Psoas muscle (tissue), 8 donors: ENCODE results near the gene LRRC56. TPM values are rescaled to one million over a fixed set of nuclear protein-coding genes. Genes with fewer than 3 reads are reported as not detected.

ENCODE experiments used
- ATAC-seq, 4 donors: fragments of 200-7000 bp; cut with Tn5 transposase; one replicate each; pipeline ENCODE4 v1.9.1; 2020; ENCODE audit warnings: moderate library complexity in 3 of 4, mild to moderate bottlenecking in 2 of 4
- DNase-seq, 2 donors: peaks; one replicate each; pipeline ENCODE4 v3.0.0-alpha.2; 2020
- H3K27ac ChIP-seq: fragments of 200-600 bp; one replicate; pipeline ENCODE4 v1.8.0; 2022
- H3K27me3 ChIP-seq, 3 donors: fragments of 200-600 bp in 1 of 3; one replicate each; pipeline versions ENCODE4 v1.6.1 to v1.8.0; 2013 to 2022; ENCODE audit warnings: low read length in 2 of 3, mild to moderate bottlenecking in 2 of 3, moderate library complexity in 1 of 3; ENCODE audit not compliant: insufficient read depth in 3 of 3
- H3K36me3 ChIP-seq, 2 donors: fragments of 200-600 bp in 1 of 2; one replicate each; pipeline versions ENCODE4 v1.6.1 to v1.8.0; 2013 to 2022; ENCODE audit warnings: low read depth in 1 of 2, mild to moderate bottlenecking in 1 of 2, moderate library complexity in 1 of 2; ENCODE audit not compliant: insufficient read depth in 1 of 2
- H3K4me1 ChIP-seq: fragments of 200-600 bp; one replicate; pipeline ENCODE4 v1.8.0; 2022
- H3K4me3 ChIP-seq: fragments of 200-600 bp; one replicate; pipeline ENCODE4 v1.8.0; 2022; ENCODE audit warnings: mild to moderate bottlenecking
- H3K9me3 ChIP-seq: fragments of 200-600 bp; one replicate; pipeline ENCODE4 v1.8.0; 2022
- WGBS, 3 donors: extraction: QIAGEN DNeasy Blood & Tissue Kit; methylation state at CpG; one replicate each; pipeline versions ENCODE4 v1.1.6 to v1.1.7; 2013; 5-methylcytosine and 5-hydroxymethylcytosine counted together
- intact Hi-C, 2 donors: fragments of 100-400 bp; cut with DNase I; formaldehyde crosslinking; loops; one replicate each; pipeline versions ENCODE4 v1.11.0 to v1.14.2; 2022
- long read RNA-seq, 2 donors: library from polyadenylated mRNA; unstranded; transcript quantifications; one replicate each; pipeline ENCODE4 v2.0.0, GENCODE V29; 2021
- polyA plus RNA-seq, 3 donors: library from polyadenylated mRNA; stranded (reverse); fragments of 200-250 nt; gene quantifications; one replicate each; pipeline ENCODE4 v1.2.3, GENCODE V29; 2013
- total RNA-seq, 4 donors: library from RNA; stranded (reverse); fragmentation: NEBNext Ultra II Directional in 2 of 4; extraction: Animal tissue kit (Norgen Biotek cat#: 25700) in 2 of 4; gene quantifications; one replicate each; pipeline versions ENCODE4 v1.2.1 to v1.2.4, GENCODE V29; 2021 to 2023
- TF ChIP-seq, protein P1 (sequence below): fragments of 200-600 bp; IDR thresholded peaks from one replicate; pipeline ENCODE4 v1.8.0; 2022; ENCODE audit warnings: antibody characterized with exemption
- donor health status: healthy with polysubstance abuse.
- donor health status: DM: no; HTN: no; CAD: no; lungs with moderate emphysema.
- donor health status: Bipolar disorder and iron deficiency.
- donor health status: healthy.
- donor health status: DM: yes; HTN: yes; CAD: no.
- donor health status: DM: no; HTN: no; CAD: no.
- donor health status: DM: no; HTN: no; CAD: no.
- donor health status: DM: yes; HTN: yes; CAD: no.

Gene LRRC56, protein sequence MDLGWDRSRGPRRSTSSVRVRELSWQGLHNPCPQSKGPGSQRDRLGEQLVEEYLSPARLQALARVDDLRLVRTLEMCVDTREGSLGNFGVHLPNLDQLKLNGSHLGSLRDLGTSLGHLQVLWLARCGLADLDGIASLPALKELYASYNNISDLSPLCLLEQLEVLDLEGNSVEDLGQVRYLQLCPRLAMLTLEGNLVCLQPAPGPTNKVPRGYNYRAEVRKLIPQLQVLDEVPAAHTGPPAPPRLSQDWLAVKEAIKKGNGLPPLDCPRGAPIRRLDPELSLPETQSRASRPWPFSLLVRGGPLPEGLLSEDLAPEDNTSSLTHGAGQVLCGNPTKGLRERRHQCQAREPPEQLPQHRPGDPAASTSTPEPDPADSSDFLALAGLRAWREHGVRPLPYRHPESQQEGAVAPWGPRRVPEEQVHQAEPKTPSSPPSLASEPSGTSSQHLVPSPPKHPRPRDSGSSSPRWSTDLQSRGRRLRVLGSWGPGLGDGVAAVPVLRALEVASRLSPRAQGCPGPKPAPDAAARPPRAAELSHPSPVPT
- total RNA-seq (under 1 TPM; 0.30 to 0.84 (median 0.55) TPM), polyA plus RNA-seq (under 1 TPM in 2 of 3 donors, not detected in 1; 0.39 to 0.61 TPM)
- long read RNA-seq, donor 1 = 0 reads
- long read RNA-seq, donor 2 = 0 reads

DNA sequence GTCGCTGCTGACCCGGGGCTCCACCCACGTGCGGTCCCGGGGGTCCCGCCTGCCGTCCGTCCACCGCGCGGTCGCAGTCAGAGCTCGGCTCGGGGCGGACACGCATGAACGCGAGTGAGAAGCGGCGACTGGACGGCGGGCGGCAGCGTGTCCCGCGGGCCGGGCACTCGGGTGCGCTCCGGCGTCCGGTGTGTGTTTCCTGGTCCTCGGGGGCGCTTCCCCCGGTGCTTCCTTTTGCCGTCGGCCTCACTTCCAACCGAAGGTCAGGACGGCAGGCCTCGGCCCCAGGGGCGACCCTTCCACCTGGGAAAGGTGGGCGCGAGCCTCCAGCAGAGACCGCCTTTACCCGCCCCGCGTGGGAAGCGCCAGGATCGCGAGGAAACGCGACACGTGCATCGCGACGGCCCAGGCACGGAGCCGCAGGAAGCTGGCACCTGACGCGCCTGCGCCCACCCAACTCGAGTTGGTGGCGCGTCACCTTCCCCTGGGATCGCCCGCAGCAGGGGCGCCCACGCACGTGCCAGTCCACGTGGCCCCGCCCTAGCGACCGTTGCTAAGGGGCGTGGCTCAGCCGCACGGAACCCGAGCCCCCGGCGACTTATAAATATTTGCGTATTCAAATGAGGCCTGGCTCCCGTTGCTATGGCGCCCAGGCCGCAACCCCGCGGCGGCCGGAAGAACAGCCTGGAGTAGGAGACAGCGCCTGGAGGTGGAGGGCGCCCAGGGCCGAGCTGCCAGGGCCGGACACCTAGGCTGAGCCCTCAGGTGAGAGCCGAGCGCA, at the start of gene LRRC56:
Gene LRRC56, plus strand, starts transcription at position 687 of the 781 bp plus-strand sequence. CDS start 3,158 bp downstream, outside the sequence.
- no peaks in the 10 kb centered on the region for H3K9me3 ChIP-seq
- H3K27ac ChIP-seq = peak within 1 kb of the TSS; percentile 19
- H3K4me1 ChIP-seq = peaks cover 30% of the 10 kb centered on the region
- H3K36me3 ChIP-seq = peaks cover 0 to 19% of the 10 kb centered on the region in 2 donors
- intact Hi-C loops = no loop called here
- H3K4me3 ChIP-seq = peak within 1 kb of the TSS; percentile 81
- TF ChIP-seq, protein P1, sequence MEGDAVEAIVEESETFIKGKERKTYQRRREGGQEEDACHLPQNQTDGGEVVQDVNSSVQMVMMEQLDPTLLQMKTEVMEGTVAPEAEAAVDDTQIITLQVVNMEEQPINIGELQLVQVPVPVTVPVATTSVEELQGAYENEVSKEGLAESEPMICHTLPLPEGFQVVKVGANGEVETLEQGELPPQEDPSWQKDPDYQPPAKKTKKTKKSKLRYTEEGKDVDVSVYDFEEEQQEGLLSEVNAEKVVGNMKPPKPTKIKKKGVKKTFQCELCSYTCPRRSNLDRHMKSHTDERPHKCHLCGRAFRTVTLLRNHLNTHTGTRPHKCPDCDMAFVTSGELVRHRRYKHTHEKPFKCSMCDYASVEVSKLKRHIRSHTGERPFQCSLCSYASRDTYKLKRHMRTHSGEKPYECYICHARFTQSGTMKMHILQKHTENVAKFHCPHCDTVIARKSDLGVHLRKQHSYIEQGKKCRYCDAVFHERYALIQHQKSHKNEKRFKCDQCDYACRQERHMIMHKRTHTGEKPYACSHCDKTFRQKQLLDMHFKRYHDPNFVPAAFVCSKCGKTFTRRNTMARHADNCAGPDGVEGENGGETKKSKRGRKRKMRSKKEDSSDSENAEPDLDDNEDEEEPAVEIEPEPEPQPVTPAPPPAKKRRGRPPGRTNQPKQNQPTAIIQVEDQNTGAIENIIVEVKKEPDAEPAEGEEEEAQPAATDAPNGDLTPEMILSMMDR = no peak
- DNase-seq (peak; percentile 76 to 87), ATAC-seq (peak; percentile 5 to 25 (median 21))
- 2 to 4% (median 4%) methylated on average over 75 to 93 of the region's 93 CpGs for WGBS, 3 donors
- H3K27me3 ChIP-seq = peaks cover 0 to 16% (median 0%) of the 10 kb centered on the region in 3 donors

DNA sequence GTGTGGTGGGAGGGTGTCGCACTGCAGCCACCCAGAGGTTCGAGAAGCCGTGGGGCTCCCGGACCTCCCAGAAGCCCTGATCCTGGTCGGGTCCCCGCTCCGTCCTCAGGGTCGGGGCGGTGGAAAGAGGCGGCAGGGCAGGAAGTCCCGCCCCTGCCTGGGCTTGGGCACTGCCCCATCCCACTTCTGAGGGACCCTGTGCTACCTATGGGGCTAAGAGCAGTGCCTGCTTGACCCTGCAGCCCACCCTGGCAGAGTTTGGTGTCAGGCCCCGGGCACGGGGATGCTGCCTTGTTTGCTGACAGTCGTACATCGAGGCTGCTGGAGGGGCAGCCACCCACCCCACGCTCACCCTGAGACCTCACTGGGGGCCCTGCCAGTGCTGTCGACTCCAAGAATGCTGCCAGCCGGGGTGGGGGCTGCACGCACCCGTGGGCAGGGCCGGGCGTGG, 49.7 kb upstream of the LRRC56 start:
- no peak overlapping the region for H3K4me3 ChIP-seq
- no peaks in the 10 kb centered on the region for H3K9me3 ChIP-seq
- whole genome bisulfite sequencing, 3 donors = 87 to 90% (median 88%) methylated on average over 16 to 22 of the region's 22 CpGs
- peaks cover 0 to 32% of the 10 kb centered on the region in 2 donors for H3K36me3 ChIP-seq
- DNase-seq (no peak), ATAC-seq (no peak)
- no peaks in the 10 kb centered on the region for H3K27me3 ChIP-seq
- TF ChIP-seq, protein P1 = no peak
- intact Hi-C loops = no loop called here
- no peak overlapping the region for H3K27ac ChIP-seq
- no peaks in the 10 kb centered on the region for H3K4me1 ChIP-seq

DNA sequence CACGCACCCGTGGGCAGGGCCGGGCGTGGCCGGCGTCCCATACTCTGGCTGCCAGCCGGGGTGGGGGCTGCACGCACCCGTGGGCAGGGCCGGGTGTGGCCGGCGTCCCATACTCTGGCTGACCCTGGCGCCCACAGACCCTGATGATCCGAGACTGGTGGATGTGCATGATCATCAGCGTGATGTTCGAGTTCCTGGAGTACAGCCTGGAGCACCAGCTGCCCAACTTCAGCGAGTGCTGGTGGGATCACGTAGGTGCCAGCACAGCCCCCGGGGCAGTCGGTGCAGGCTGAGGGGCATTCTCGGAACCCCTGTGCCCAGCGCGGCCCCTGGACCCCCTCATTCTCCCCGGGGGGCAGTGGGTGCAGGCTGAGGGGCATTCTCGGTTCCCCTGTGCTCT, 49.3 kb upstream of the LRRC56 start:
- Histone ChIP-seq H3K4me3 (no peak overlapping the region), H3K4me1 (no peaks in the 10 kb centered on the region), H3K27me3 (no peaks in the 10 kb centered on the region), H3K36me3 (peaks cover 0 to 37% of the 10 kb centered on the region in 2 donors), H3K9me3 (no peaks in the 10 kb centered on the region), H3K27ac (no peak overlapping the region)
- ATAC-seq (no peak), DNase-seq (peak in 1 of 2 donors; percentile 55)
- TF ChIP-seq, protein P1 = no peak
- intact Hi-C loops = no loop called here
- 76 to 86% (median 83%) methylated on average over 21 to 25 of the region's 25 CpGs for WGBS, 3 donors

DNA sequence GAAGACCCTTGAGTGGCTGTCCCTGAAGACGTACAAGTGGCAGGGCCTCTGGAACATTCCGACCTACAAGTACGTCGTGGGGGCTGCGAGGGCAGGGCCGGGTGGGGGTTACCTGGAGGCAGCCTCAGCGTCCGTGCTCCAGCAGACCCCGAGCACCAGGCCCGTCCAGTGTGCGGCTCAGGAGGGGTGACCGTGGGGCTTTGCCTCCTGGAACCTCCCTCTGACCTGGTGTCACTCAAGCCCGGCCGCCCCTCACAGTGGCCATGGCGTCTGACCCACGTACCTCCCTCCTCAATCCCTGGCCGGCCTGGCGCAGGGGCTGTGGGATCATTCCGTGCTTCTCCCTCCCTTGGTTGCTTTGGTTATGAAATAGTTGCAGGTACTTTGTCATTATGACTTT, 48.7 kb upstream of the LRRC56 start:
- peak in 1 of 2 donors; percentile 45 for DNase-seq
- H3K27me3 ChIP-seq = no peaks in the 10 kb centered on the region
- intact Hi-C loops = no loop called here
- H3K27ac ChIP-seq = no peak overlapping the region
- ATAC-seq = no peak
- WGBS, 3 donors = 93 to 96% (median 95%) methylated on average over 19 of the region's 19 CpGs
- TF ChIP-seq, protein P1 = no peak
- H3K36me3 ChIP-seq = peaks cover 0 to 42% of the 10 kb centered on the region in 2 donors
- H3K9me3 ChIP-seq = no peaks in the 10 kb centered on the region
- H3K4me3 ChIP-seq = no peak overlapping the region
- no peaks in the 10 kb centered on the region for H3K4me1 ChIP-seq
